ENCODE data around the gene KIFAP3. TPM values are rescaled to one million over a fixed set of nuclear protein-coding genes. Genes with fewer than 3 reads are reported as not detected.

KIFAP3 gene
- total and polyA plus RNA-seq, 2 of the 8 experiments (the other 6 are each of a cell fraction or from before 2014, with no cell fraction given), result 1.3 to 3.2 TPM

GRCh38 chr1:170096806-170097340, 22.4 kb upstream of the KIFAP3 start:
- Histone ChIP-seq H3K56ac (replicated peaks; ENCODE audit: insufficient read length, low read depth, low read length) (no peak overlapping the region), H2BK120ac (replicated peaks; ENCODE audit: low read depth, low read length) (no peak overlapping the region), H3K4me1 (replicated peaks in 1 of 4; ENCODE audit: control insufficient read depth in 3 of 4, insufficient read depth in 4 of 4, low read length in 3 of 4) (no peaks in the 10 kb centered on the region), H3K36me3 (ENCODE audit: control insufficient read depth in 2 of 4, insufficient read depth in 4 of 4, low read length in 3 of 4) (no peaks in the 10 kb centered on the region), H3K9ac (replicated peaks in 1 of 4; ENCODE audit: extremely low read depth in 1 of 4, low read depth in 3 of 4, low read length in 3 of 4) (no peak overlapping the region), H2BK20ac (ENCODE audit: low read length) (no peak overlapping the region), H3K18ac (ENCODE audit: extremely low read depth, low read length) (no peak overlapping the region), H3K4me2 (ENCODE audit: insufficient read depth in 1 of 2, low read depth in 2 of 2, low read length in 2 of 2) (no peak overlapping the region), H4K91ac (replicated peaks; ENCODE audit: insufficient read length, low read length) (no peak overlapping the region), H3K14ac (ENCODE audit: insufficient read length) (no peak overlapping the region), H2BK5ac (ENCODE audit: low read depth, low read length) (no peak overlapping the region), H2BK12ac (ENCODE audit: low read depth, low read length) (no peak overlapping the region), H3K27ac (ENCODE audit: low read depth, low read length) (no peak overlapping the region), H3K9me3 (ENCODE audit: insufficient read depth in 2 of 2, low read depth in 1 of 2, low read length in 1 of 2) (peaks cover 0 to 4% of the 10 kb centered on the region in 2 experiments; a peak in 1 of 4 replicates), H3K79me1 (ENCODE audit: low read depth, low read length) (no peaks in the 10 kb centered on the region), H3K27me3 (replicated peaks in 1 of 4; ENCODE audit: control insufficient read depth in 3 of 4, extremely low read depth in 1 of 4, insufficient read depth in 3 of 4, low read length in 3 of 4) (no peaks in the 10 kb centered on the region), H2BK15ac (ENCODE audit: low read length) (no peak overlapping the region), H3K23me2 (ENCODE audit: low read depth, low read length) (no peaks in the 10 kb centered on the region), H2AFZ (ENCODE audit: low read length) (no peak overlapping the region), H3K23ac (ENCODE audit: insufficient read length) (no peak overlapping the region), H4K20me1 (replicated peaks in 1 of 2; ENCODE audit: control insufficient read depth in 1 of 2, insufficient read depth in 2 of 2, low read length in 2 of 2) (no peaks in the 10 kb centered on the region), H4K8ac (ENCODE audit: extremely low read depth, insufficient read depth, low read length) (no peak overlapping the region), H3K4ac (replicated peaks; ENCODE audit: insufficient read length, low read depth, low read length) (no peak overlapping the region), H2AK5ac (ENCODE audit: low read depth, low read length) (no peak overlapping the region), H3K4me3 (ENCODE audit: extremely low read depth in 1 of 4, insufficient read depth in 2 of 4, low read depth in 3 of 4, low read length in 4 of 4) (no peak overlapping the region), H3K79me2 (ENCODE audit: control insufficient read depth in 1 of 2, insufficient read depth in 2 of 2, low read length in 2 of 2) (no peaks in the 10 kb centered on the region), H4K5ac (ENCODE audit: insufficient read length, low read depth, low read length) (no peak overlapping the region)
- ChIA-PET CTCF (ENCODE audit: partially characterized antibody) (no interaction called here), POLR2A (ENCODE audit: partially characterized antibody) (no interaction called here)
- no peak for FAIRE-seq
- WGBS, 2 experiments (ENCODE audit: extremely low coverage in 1 of 2, insufficient coverage in 1 of 2, insufficient read length in 1 of 2, insufficient replicate concordance in 2 of 2, low coverage in 1 of 2, low lambda C conversion rate in 2 of 2, missing lambda C conversion rate in 1 of 2), result 86% methylated on average over 4 of the region's 4 CpGs; no CpG with 5 or more reads in 1 of the 2 experiments
- TF ChIP-seq KDM4A (IDR thresholded peaks at IDR 0.05; ENCODE audit: low read depth, low read length, severe bottlenecking) (no peak), SIRT6 (IDR thresholded peaks at IDR 0.05; ENCODE audit: low read length) (no peak), HDAC6 (IDR thresholded peaks at IDR 0.05; ENCODE audit: low read depth, low read length) (no peak), CHD1 (IDR thresholded peaks at IDR 0.05; ENCODE audit: low read depth, low read length) (no peak), SP2 (IDR thresholded peaks at IDR 0.05; ENCODE audit: low read length) (no peak), NANOG (IDR thresholded peaks at IDR 0.05; ENCODE audit: insufficient read depth, low read depth, low read length, poor library complexity, severe bottlenecking) (no peak), EZH2 (IDR thresholded peaks at IDR 0.05; ENCODE audit: low read depth, low read length, severe bottlenecking) (no peak)
- TF ChIP-seq, protein P1, sequence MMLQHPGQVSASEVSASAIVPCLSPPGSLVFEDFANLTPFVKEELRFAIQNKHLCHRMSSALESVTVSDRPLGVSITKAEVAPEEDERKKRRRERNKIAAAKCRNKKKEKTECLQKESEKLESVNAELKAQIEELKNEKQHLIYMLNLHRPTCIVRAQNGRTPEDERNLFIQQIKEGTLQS (IDR thresholded peaks at IDR 0.05; ENCODE audit: insufficient read depth, low read depth, low read length), result no peak
- no peak for DNase-seq (ENCODE audit: low read depth in 1 of 2, low spot score in 2 of 2)

All from H1 (cell line).